ENCODE measurements around the gene TUBA8. TPM values are rescaled to one million over a fixed set of nuclear protein-coding genes. Genes with fewer than 3 reads are reported as not detected.
"Not testable (repeated sequence)": the region's sequence is repeated elsewhere in the genome, so short reads cannot be mapped to it uniquely, and the experiment has no call there.

Gene TUBA8
- total RNA-seq, 1 donor from 2014 or later, result 298 TPM

DNA sequence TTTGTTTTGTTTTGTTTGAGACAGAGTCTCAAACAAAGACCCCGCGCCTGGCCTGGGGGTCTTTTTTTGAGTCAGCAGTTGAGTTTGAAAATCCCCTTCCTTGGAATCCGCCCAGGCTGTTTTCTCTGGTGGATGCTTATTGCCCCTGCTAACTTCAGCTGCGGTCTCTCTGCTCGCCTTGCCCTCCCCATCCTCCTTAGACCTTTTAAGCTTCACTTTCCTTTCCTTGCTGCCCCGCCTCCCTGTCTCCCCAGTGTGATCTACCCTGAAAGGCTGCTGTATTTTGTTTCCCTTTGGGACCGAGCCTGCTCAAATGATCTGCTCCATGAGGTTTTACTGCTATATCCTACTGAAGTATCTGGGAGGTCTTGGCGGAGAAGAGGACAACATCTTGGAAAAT, 41.9 kb downstream of the TUBA8 start:
- intact Hi-C loops (cut with micrococcal nuclease), result no loop called here
- ATAC-seq, result no peak
- DNase-seq, result no peak

DNA sequence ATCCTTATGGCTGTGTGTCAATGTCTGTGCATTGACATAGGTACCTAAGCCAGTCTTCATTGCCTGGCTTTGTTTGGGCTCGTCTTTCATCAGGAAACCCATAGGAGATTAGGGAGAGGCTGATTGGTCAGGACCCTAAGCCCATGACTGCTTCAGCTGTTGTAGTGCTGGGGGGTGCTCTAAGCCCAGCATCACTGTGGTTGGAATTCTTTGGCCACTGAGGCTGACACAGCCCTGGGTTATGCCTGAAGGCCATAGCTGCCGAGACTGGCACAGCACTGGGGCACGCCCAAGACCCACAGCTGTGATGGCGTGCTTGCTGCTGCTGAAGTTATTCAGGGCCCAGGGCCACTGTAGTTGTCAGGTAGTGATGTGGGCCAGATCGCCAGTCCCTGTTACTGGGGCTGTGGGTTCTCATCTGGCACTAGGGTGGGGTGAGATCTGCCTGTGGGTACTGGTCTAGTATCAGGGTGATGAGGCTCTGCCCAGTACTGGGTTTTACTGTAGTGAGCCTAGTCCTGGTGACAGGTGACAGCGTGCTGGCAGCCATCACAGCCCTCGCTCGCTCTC, 44.3 kb downstream of the TUBA8 start:
- no peak for DNase-seq
- no peak for ATAC-seq
- intact Hi-C loops (cut with micrococcal nuclease), result no loop called here

DNA sequence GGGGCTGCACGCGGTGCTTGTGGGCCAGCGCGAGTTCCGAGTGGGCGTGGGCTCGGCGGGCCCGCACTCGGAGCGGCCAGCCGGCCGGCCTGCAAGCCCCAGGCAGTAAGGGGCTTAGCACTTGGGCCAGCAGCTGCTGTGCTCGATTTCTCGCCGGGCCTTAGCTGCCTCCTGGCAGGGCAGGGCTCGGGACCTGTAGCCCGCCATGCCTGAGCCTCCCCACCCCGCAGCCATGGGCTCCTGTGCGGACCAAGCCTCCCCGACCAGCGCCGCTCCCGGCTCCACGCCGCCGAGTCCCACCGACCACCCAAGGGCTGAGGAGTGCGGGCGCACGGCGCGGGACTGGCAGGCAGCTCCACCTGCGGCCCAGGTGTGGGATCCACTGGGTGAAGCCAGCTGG, 44.9 kb downstream of the TUBA8 start:
- intact Hi-C loops (cut with micrococcal nuclease); ATAC-seq; DNase-seq: not testable (repeated sequence)

DNA sequence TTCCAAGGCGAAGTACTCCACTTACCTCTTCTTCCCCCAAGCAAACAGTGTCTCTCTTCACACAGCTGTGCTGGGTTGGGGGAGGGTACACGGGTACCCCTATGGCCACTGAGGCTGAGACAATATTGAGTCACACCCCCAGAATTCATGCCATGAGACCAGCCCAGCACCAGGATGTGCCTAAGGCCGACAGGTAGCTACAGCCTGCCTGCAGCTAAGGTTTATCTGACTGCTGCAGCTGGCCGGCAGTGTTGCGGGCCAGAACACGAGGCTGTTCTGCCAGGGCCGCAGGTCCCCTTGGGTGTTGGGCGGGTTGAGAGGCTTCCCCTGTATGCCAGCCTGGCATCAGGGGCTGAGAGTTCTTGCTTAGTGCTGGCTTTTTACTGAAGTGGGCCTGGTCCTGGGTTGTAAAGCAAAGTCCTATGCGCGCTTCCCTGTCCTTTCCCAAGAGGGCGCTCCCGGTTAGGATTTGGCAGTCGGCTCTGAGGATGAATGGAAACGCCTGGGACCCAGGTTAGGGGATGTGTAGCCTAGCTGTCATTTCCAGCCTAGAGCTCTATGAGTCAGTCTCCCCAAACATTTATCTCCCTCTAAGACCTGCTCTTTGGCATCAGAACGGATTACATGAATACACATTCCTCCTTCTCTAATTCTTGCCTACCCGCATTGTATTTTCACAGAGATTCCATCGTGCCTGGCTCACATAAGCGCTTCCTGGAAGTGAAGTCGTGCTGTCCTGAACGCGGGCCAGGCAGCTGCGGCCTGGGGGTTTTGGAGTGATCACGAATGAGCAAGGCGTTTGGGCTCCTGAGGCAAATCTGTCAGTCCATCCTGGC, 46.5 kb downstream of the TUBA8 start:
- peak; percentile 71 for DNase-seq
- ATAC-seq, result peak; percentile 90
- intact Hi-C loops (cut with micrococcal nuclease), result no loop called here

DNA sequence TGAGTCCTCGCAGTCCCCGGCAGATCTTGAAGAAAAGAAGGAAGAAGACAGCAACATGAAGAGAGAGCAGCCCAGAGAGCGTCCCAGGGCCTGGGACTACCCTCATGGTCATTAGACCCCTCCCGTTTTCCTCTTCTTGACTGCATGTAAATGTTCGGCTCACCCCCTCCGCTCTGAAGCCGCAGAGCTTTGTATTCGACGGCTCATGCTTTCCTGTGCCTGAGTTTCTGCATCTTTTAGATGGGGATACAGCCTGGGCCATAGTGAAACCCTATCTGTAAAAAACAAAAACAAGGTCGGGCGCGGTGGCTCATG, 47.1 kb downstream of the TUBA8 start:
- no peak for ATAC-seq
- intact Hi-C loops (cut with micrococcal nuclease), result no loop called here
- no peak for DNase-seq

DNA sequence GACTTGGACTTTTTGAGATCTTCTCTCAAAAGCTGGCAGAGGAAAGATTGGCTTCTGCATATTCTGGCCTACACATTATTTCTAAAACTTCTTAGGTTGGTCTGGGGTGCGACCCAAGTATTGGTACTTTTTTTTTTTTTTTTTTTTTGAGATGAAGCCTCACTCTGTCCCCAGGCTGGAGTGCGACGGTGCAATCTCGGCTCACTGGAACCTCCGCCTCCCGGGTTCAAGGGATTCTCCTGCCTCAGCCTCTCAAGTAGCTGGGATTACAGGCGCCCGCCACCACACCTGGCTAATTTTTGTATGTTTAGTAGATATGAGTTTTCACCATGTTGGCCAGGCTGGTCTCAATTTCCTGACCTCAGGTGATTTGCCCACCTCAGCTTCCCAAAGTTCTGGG, 50.0 kb downstream of the TUBA8 start:
- DNase-seq; ATAC-seq; intact Hi-C loops (cut with micrococcal nuclease): not testable (repeated sequence)

DNA sequence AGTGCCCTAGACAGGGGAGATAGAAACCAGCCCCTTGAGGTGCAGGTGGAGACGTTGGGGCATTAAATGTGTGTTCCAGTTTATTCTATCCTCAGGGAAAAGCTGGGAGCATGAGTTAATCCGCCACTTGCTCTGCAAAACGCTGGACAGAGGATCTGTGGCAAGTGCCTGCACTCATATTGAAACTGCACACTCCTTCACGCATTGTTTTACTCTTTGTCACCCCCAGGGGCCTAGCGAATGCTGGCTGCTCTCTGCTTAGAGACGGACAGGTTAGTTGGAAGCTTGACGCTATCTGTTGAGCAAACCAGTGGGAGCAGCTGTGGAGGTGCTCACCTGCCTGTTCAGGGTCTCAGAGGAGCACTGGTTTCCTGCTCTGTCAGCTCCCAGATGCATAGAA, 53.2 kb downstream of the TUBA8 start:
- DNase-seq; ATAC-seq; intact Hi-C loops (cut with micrococcal nuclease): not testable (repeated sequence)

DNA sequence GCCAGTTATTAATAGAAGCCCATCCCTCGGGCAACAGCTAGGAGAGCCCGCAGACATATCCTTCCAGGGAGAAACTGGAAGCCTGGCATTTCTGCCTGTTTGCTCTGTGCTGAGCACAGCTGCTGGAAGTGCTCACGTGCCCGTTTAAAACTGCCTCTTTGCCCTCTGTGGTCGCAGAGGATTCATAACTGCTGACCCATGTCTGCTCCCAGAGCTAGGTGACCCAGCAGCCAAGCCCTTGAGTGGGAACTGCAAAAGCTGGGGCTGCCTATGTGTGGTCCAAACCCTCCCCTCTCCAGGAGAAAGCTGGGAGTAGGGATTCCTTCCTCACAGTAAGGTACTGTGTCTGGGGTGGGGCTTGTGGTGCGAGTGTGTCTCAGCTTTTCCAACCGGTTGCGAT, 54.0 kb downstream of the TUBA8 start:
- DNase-seq; intact Hi-C loops (cut with micrococcal nuclease); ATAC-seq: not testable (repeated sequence)

DNA sequence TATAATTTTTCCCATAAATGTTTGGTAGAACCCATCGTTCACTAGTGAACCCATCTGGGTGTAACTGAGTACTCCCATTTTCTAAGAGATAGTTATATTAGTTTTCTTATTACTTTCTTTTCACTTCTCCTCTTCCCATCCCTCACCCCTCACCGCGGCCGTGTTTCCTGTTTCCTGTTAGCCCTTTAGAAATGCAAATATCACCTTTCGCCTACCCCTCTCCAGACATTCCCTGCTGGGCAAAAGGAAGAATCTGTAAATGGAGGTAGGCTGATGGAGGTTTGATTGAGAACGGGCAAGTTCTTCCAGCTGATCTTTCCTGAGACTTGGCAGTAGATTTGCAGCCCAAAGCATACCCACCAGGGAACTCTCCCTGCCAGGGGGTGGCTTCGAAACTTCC, 54.7 kb downstream of the TUBA8 start:
- intact Hi-C loops (cut with micrococcal nuclease); ATAC-seq; DNase-seq: not testable (repeated sequence)

DNA sequence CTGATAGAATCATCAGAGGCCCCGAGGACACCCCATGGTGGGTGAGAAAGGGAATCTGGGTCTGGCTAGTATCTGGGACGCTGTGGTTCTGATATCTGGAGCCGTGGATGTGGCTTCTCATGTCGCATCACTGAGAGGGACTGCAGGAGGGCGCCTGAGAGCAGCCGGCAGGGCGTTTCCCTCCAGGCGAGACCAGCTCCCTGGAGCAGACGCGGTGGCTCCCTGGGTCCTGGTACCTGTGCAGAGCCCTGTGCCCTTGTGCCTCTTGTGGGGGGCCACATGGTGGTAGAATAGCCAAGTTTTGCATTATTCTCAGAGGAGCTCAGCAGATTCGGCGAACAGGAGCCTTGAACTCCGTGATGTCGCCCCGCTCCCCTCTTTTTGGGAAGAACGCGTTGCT, 59.7 kb downstream of the TUBA8 start:
- DNase-seq; intact Hi-C loops (cut with micrococcal nuclease); ATAC-seq: not testable (repeated sequence)

DNA sequence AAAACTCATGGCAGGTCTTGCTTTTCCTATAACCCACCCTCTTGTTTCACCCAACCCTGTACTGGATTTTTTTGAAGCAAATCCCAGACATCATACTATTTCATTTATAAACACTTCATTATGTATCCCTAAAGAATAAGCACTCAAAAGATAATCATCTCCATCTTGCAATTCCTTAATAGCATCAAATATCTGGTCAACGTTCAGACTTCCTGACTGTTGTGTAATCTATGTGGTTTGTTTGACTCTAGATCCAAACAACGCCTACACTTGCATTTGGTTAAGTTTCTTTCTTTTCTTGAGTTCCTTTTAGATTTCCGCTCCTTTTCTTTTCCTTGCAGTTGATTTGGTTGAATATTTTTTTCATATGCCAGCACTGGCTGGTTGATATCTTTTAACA, 61.6 kb downstream of the TUBA8 start:
- ATAC-seq; intact Hi-C loops (cut with micrococcal nuclease); DNase-seq: not testable (repeated sequence)

DNA sequence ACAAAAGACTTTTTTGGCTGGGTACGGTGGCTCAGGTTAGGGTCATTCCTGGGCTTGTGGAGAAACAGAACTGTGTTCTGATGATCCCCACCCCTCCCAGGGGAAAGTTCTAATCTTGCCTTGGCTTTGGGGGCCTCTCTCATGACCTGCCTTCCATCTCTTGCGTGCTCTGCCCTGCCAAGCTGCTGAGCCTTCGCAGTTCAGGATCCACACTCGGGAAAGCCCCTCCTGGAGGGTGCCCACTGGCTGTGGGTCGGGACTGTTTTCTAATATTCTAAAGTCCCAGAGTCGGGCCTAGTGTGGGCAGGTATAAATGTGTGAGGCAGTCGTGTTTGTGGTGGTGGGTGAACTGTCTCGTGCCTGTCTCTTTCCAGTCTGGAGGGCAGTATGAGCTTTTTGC, 62.2 kb downstream of the TUBA8 start:
- ATAC-seq; intact Hi-C loops (cut with micrococcal nuclease); DNase-seq: not testable (repeated sequence)

DNA sequence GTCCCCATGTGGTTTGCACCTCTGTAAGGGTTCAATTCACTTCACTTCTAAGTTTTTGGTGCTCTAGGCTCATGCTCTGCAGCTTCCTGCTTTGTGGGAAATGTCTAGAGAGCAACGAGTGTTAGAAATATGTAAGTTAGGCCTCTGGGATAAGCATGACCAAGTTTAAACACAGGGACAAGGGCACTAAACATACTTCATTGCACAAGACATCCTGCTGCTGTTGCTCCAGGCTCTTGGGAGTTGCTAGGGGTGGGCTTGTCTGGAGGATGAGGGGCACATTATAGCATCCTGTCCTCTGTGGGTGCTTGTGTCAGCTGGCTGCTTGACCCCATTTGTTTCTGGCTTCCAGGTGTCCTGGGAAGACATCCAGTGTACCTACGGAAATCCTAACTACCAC, 62.8 kb downstream of the TUBA8 start:
- intact Hi-C loops (cut with micrococcal nuclease); ATAC-seq; DNase-seq: not testable (repeated sequence)

Other genes starting within 250 kb of the TUBA8 start
- 90.4 TPM for gene MICAL3, start 86.2 kb upstream of the TUBA8 start, total RNA-seq
- gene PEX26, start 32.8 kb upstream of the TUBA8 start, total RNA-seq, result 20.6 TPM
- gene USP18, start 39.4 kb downstream of the TUBA8 start, total RNA-seq, result 2.6 TPM

All from left ventricle myocardium superior (tissue), 1 donor.